A549 (cell line): ENCODE measurements around the gene CLCF1. TPM values are rescaled to one million over a fixed set of nuclear protein-coding genes. Genes with fewer than 3 reads are reported as not detected.
A peak's percentile ranks its signal among the peaks of the same experiment; 100 is the strongest.

ENCODE experiments used
- ATOH8 ChIP-seq: fragments of 250-450 bp; sonication (Bioruptor Pico); IDR thresholded peaks from 2 replicates; pipeline ENCODE4 v1.5.0; 2020; ENCODE audit warnings: low read depth, mild to moderate bottlenecking, moderate library complexity
- BHLHE40 ChIP-seq: IDR thresholded peaks from 2 replicates; pipeline ENCODE4 v1.6.1; 2012; ENCODE audit warnings: low read depth, low read length, inconsistent platforms
- CBX2 ChIP-seq: fragments of 200-600 bp; sonication (generic); IDR thresholded peaks from 2 replicates; pipeline ENCODE4 v1.6.1; 2016; ENCODE audit warnings: low read depth, mild to moderate bottlenecking, borderline replicate concordance
- CBX8 ChIP-seq: fragments of 200-600 bp; sonication (generic); IDR thresholded peaks from 2 replicates; pipeline ENCODE4 v1.6.1; 2016
- CEBPB ChIP-seq, 2 experiments: fragments of >200 bp in 1 of 2; sonication (Bioruptor Twin) in 1 of 2; formaldehyde crosslinking in 1 of 2; IDR thresholded peaks; 2 replicates each; pipeline ENCODE4 v1.6.1; 2012 to 2016
- CHD2 ChIP-seq: fragments of 150-350 bp; IDR thresholded peaks from 2 replicates; pipeline ENCODE4 v1.6.1; 2014; ENCODE audit warnings: low read length; ENCODE audit not compliant: partially characterized antibody
- E2F6 ChIP-seq: IDR thresholded peaks from 2 replicates; pipeline ENCODE4 v1.6.1; 2012; ENCODE audit warnings: low read depth, borderline replicate concordance
- EHF ChIP-seq: fragments of 250-450 bp; sonication (Bioruptor Pico); IDR thresholded peaks from 2 replicates; pipeline ENCODE4 v1.5.0; 2020; ENCODE audit warnings: mild to moderate bottlenecking
- EHMT2 ChIP-seq: fragments of 200-600 bp; sonication (generic); IDR thresholded peaks from 2 replicates; pipeline ENCODE4 v1.6.1; 2016; ENCODE audit warnings: antibody characterized with exemption, low read depth, mild to moderate bottlenecking, moderate library complexity
- ESRRA ChIP-seq: fragments of 150-350 bp; IDR thresholded peaks from 2 replicates; pipeline ENCODE4 v1.6.1; 2014; ENCODE audit warnings: mild to moderate bottlenecking, low read length, borderline replicate concordance
- FOSB ChIP-seq: fragments of 250-450 bp; sonication (Bioruptor Pico); IDR thresholded peaks from 2 replicates; pipeline ENCODE4 v1.5.0; 2020; ENCODE audit warnings: mild to moderate bottlenecking, moderate library complexity
- GATA3 ChIP-seq: IDR thresholded peaks from 2 replicates; pipeline ENCODE4 v1.6.1; 2012; ENCODE audit warnings: borderline replicate concordance
- HEYL ChIP-seq: fragments of 250-450 bp; sonication (Bioruptor Pico); IDR thresholded peaks from 2 replicates; pipeline ENCODE4 v1.8.0; 2021; ENCODE audit warnings: mild to moderate bottlenecking, moderate library complexity
- HOXA7 ChIP-seq: fragments of 250-450 bp; sonication (Bioruptor Pico); IDR thresholded peaks from 2 replicates; pipeline ENCODE4 v1.5.0; 2020; ENCODE audit warnings: mild to moderate bottlenecking, moderate library complexity
- HOXB13 ChIP-seq: fragments of 250-450 bp; sonication (Bioruptor Pico); IDR thresholded peaks from 2 replicates; pipeline ENCODE4 v1.5.0; 2020; ENCODE audit warnings: low read depth, mild to moderate bottlenecking, moderate library complexity
- HOXB5 ChIP-seq: fragments of 250-450 bp; sonication (Bioruptor Pico); IDR thresholded peaks from 2 replicates; pipeline ENCODE4 v1.5.0; 2020; ENCODE audit warnings: mild to moderate bottlenecking, moderate library complexity
- KDM5A ChIP-seq: fragments of 200-600 bp; sonication (generic); IDR thresholded peaks from 2 replicates; pipeline ENCODE4 v1.6.1; 2016; ENCODE audit warnings: antibody characterized with exemption, mild to moderate bottlenecking
- MAX ChIP-seq: IDR thresholded peaks from 2 replicates; pipeline ENCODE4 v1.6.1; 2012
- MAZ ChIP-seq: fragments of 150-350 bp; IDR thresholded peaks from 2 replicates; pipeline ENCODE4 v1.6.1; 2014; ENCODE audit warnings: antibody characterized with exemption, low read depth, low read length, borderline replicate concordance
- MYC ChIP-seq: IDR thresholded peaks from 2 replicates; pipeline ENCODE4 v1.6.1; 2012; ENCODE audit warnings: mild to moderate bottlenecking, inconsistent platforms, low read length, improper control_type of control experiment, borderline replicate concordance
- NFE2L2 ChIP-seq: fragments of 150-350 bp; conservative IDR thresholded peaks from 2 replicates; pipeline ENCODE4 v1.6.1; 2014; ENCODE audit warnings: low read length
- NR3C1 ChIP-seq: fragments of >200 bp; sonication (Bioruptor Twin); formaldehyde crosslinking; IDR thresholded peaks from 3 replicates; pipeline ENCODE4 v1.6.1; 2017
- POLR2A ChIP-seq: IDR thresholded peaks from 2 replicates; pipeline ENCODE4 v1.6.1; 2012; ENCODE audit warnings: mild to moderate bottlenecking, low read length
- POLR2AphosphoS2 ChIP-seq: conservative IDR thresholded peaks from 2 replicates; pipeline ENCODE4 v1.6.1; 2012; ENCODE audit warnings: low read length, improper control_type of control experiment, inconsistent platforms
- RARB ChIP-seq: fragments of 250-450 bp; sonication (Bioruptor Pico); IDR thresholded peaks from 2 replicates; pipeline ENCODE4 v1.8.0; 2021; ENCODE audit warnings: mild to moderate bottlenecking, moderate library complexity
- RNF2 ChIP-seq: fragments of 200-600 bp; sonication (generic); IDR thresholded peaks from 2 replicates; pipeline ENCODE4 v1.6.1; 2016; ENCODE audit warnings: low read depth, mild to moderate bottlenecking, antibody characterized with exemption, moderate library complexity, borderline replicate concordance
- USF2 ChIP-seq: fragments of 450-650 bp; IDR thresholded peaks from 2 replicates; pipeline ENCODE4 v1.6.1; 2014; ENCODE audit warnings: antibody characterized with exemption
- ZC3H11A ChIP-seq: fragments of 450-650 bp; IDR thresholded peaks from 2 replicates; pipeline ENCODE4 v1.6.1; 2014; ENCODE audit warnings: antibody characterized with exemption, mild to moderate bottlenecking
- ZFP36 ChIP-seq: fragments of 450-650 bp; IDR thresholded peaks from 2 replicates; pipeline ENCODE4 v1.6.1; 2014; ENCODE audit warnings: borderline replicate concordance; ENCODE audit not compliant: partially characterized antibody
- ZNF302 ChIP-seq: fragments of 250-450 bp; sonication (Bioruptor Pico); IDR thresholded peaks from 2 replicates; pipeline ENCODE4 v1.9.0; 2021; ENCODE audit warnings: inconsistent platforms, mild to moderate bottlenecking, moderate library complexity
- ZSCAN20 ChIP-seq: fragments of 250-450 bp; sonication (Bioruptor Pico); IDR thresholded peaks from 2 replicates; pipeline ENCODE4 v1.8.0; 2022; ENCODE audit warnings: mild to moderate bottlenecking, moderate library complexity
- polyA plus RNA-seq, 4 experiments: library from polyadenylated mRNA; depleted of rRNA in 3 of 4; stranded (reverse); fragments of >200 nt; fragmentation: RNase III in 1 of 4; extraction: RNeasy Plus Mini Kit Qiagen cat#74134 plus additional on column Dnase treatment in 1 of 4; gene quantifications; 2 replicates in 3 of 4; 3 replicates in 1 of 4; pipeline ENCODE4 v1.2.3, GENCODE V29; 2011 to 2017
- TF ChIP-seq, protein P1 (sequence below): IDR thresholded peaks from 2 replicates; pipeline ENCODE4 v1.6.1; 2012
- TF ChIP-seq, protein P2 (sequence below): fragments of 250-450 bp; sonication (Bioruptor Pico); IDR thresholded peaks from 2 replicates; pipeline ENCODE4 v1.5.0; 2021; ENCODE audit warnings: mild to moderate bottlenecking, moderate library complexity, borderline replicate concordance

CLCF1 gene
- polyA plus RNA-seq, 2 of the 4 experiments (the other 2 are of a cell fraction), result 23.9 to 31.0 TPM

GRCh38 chr11:67353317-67354074 lies 19.9 kb downstream of the CLCF1 start, which contains the start of gene POLD4 (continued):
- TF ChIP-seq POLR2A (peak; percentile 30; the same call in 1 of the 2 replicates), HEYL (CRISPR knock-in tag) (no peak), CBX2 (no peak), ZC3H11A (no peak), ZSCAN20 (no peak), EHMT2 (no peak), CHD2 (peak; percentile 61), RARB (CRISPR knock-in tag) (no peak), HOXB13 (CRISPR knock-in tag) (no peak), CEBPB (IDR thresholded peaks at IDR 0.05) (no peak), POLR2AphosphoS2 (no peak), E2F6 (no peak; the same call in 1 of the 2 replicates), HOXA7 (CRISPR knock-in tag) (0 out of 2 replicates have a peak, but pooled peaks have one; percentile 43), GATA3 (peak; percentile 17; the same call in 1 of the 2 replicates), MAZ (peak; percentile 43; the same call in 1 of the 2 replicates), NFE2L2 (no peak), CBX8 (no peak), KDM5A (no peak), ATOH8 (CRISPR knock-in tag) (0 out of 2 replicates have a peak, but pooled peaks have one; percentile 52), USF2 (no peak), HOXB5 (CRISPR knock-in tag) (0 out of 2 replicates have a peak, but pooled peaks have one; percentile 21), MYC (no peak), ESRRA (no peak), MAX (no peak; the same call in none of the 2 replicates), BHLHE40 (no peak), ZNF302 (CRISPR knock-in tag) (no peak), ZFP36 (no peak), NR3C1 (no peak), RNF2 (no peak), FOSB (no peak), EHF (0 out of 2 replicates have a peak, but pooled peaks have one; percentile 30)
- TF ChIP-seq, protein P1, sequence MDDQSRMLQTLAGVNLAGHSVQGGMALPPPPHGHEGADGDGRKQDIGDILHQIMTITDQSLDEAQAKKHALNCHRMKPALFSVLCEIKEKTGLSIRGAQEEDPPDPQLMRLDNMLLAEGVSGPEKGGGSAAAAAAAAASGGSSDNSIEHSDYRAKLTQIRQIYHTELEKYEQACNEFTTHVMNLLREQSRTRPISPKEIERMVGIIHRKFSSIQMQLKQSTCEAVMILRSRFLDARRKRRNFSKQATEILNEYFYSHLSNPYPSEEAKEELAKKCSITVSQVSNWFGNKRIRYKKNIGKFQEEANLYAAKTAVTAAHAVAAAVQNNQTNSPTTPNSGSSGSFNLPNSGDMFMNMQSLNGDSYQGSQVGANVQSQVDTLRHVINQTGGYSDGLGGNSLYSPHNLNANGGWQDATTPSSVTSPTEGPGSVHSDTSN, result no peak; the same call in 1 of the 2 replicates
- TF ChIP-seq, protein P2, sequence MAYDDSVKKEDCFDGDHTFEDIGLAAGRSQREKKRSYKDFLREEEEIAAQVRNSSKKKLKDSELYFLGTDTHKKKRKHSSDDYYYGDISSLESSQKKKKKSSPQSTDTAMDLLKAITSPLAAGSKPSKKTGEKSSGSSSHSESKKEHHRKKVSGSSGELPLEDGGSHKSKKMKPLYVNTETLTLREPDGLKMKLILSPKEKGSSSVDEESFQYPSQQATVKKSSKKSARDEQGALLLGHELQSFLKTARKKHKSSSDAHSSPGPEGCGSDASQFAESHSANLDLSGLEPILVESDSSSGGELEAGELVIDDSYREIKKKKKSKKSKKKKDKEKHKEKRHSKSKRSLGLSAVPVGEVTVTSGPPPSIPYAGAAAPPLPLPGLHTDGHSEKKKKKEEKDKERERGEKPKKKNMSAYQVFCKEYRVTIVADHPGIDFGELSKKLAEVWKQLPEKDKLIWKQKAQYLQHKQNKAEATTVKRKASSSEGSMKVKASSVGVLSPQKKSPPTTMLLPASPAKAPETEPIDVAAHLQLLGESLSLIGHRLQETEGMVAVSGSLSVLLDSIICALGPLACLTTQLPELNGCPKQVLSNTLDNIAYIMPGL (CRISPR knock-in tag), result no peak
